ENCODE measurements around the gene USP53. TPM values are rescaled to one million over a fixed set of nuclear protein-coding genes. Genes with fewer than 3 reads are reported as not detected.
A peak's percentile ranks its signal among the peaks of the same experiment; 100 is the strongest.
"Not testable (repeated sequence)": the region's sequence is repeated elsewhere in the genome, so short reads cannot be mapped to it uniquely, and the experiment has no call there.

The USP53 gene
- total RNA-seq, 1 experiment from 2014 or later: 11.9 TPM

GRCh38 chr4:119271361-119272085, 59.0 kb downstream of the USP53 start:
- no peak for DNase-seq (ENCODE audit: low read depth)

GRCh38 chr4:119279541-119279940, 67.0 kb downstream of the USP53 start:
- not testable (repeated sequence) for DNase-seq (ENCODE audit: low read depth)

- not testable (repeated sequence) for DNase-seq (ENCODE audit: low read depth)
Measured at GRCh38 chr4:119279945-119280344, 67.4 kb downstream of the USP53 start.

- no peak for DNase-seq (ENCODE audit: low read depth)
Measured at GRCh38 chr4:119281393-119281792, 68.9 kb downstream of the USP53 start.

GRCh38 chr4:119284876-119285780, 72.6 kb downstream of the USP53 start:
- peak; percentile 36 for DNase-seq (ENCODE audit: low read depth)

GRCh38 chr4:119286377-119287002, 74.0 kb downstream of the USP53 start:
- peak; percentile 59 for DNase-seq (ENCODE audit: low read depth)

- DNase-seq (ENCODE audit: low read depth): no peak
Measured at GRCh38 chr4:119289313-119289712, 76.8 kb downstream of the USP53 start.

- DNase-seq (ENCODE audit: low read depth): no peak
Measured at GRCh38 chr4:119290598-119290997, 78.1 kb downstream of the USP53 start.

- DNase-seq (ENCODE audit: low read depth): no peak
Measured at GRCh38 chr4:119296356-119296755, 83.8 kb downstream of the USP53 start.

GRCh38 chr4:119297795-119298194, 85.3 kb downstream of the USP53 start:
- DNase-seq (ENCODE audit: low read depth): no peak

GRCh38 chr4:119299260-119299671, 86.8 kb downstream of the USP53 start:
- peak; percentile 9 for DNase-seq (ENCODE audit: low read depth)

GRCh38 chr4:119299741-119300100, 87.2 kb downstream of the USP53 start:
- DNase-seq (ENCODE audit: low read depth): peak; percentile 9

GRCh38 chr4:119300101-119300978, 87.8 kb downstream of the USP53 start:
- DNase-seq (ENCODE audit: low read depth): peak; percentile 90

- DNase-seq (ENCODE audit: low read depth): no peak
Measured at GRCh38 chr4:119302073-119302832, 89.7 kb downstream of the USP53 start.

- no peak for DNase-seq (ENCODE audit: low read depth)
Measured at GRCh38 chr4:119303587-119304305, 91.2 kb downstream of the USP53 start.

- DNase-seq (ENCODE audit: low read depth): no peak
Measured at GRCh38 chr4:119304431-119304830, 91.9 kb downstream of the USP53 start.

- DNase-seq (ENCODE audit: low read depth): no peak
Measured at GRCh38 chr4:119307606-119308005, 95.1 kb downstream of the USP53 start.

GRCh38 chr4:119310826-119311225, 98.3 kb downstream of the USP53 start:
- no peak for DNase-seq (ENCODE audit: low read depth)

- no peak for DNase-seq (ENCODE audit: low read depth)
Measured at GRCh38 chr4:119313237-119313636, 100.7 kb downstream of the USP53 start.

- DNase-seq (ENCODE audit: low read depth): peak; percentile 39
Measured at GRCh38 chr4:119314356-119314755, 101.8 kb downstream of the USP53 start.
